ENCODE results near the gene MXRA5.

The MXRA5 gene

GRCh38 chrX:3340016-3340415, 6.4 kb downstream of the MXRA5 start:
- no peak for DNase-seq (ENCODE audit: low spot score)
- TF ChIP-seq, protein P1, sequence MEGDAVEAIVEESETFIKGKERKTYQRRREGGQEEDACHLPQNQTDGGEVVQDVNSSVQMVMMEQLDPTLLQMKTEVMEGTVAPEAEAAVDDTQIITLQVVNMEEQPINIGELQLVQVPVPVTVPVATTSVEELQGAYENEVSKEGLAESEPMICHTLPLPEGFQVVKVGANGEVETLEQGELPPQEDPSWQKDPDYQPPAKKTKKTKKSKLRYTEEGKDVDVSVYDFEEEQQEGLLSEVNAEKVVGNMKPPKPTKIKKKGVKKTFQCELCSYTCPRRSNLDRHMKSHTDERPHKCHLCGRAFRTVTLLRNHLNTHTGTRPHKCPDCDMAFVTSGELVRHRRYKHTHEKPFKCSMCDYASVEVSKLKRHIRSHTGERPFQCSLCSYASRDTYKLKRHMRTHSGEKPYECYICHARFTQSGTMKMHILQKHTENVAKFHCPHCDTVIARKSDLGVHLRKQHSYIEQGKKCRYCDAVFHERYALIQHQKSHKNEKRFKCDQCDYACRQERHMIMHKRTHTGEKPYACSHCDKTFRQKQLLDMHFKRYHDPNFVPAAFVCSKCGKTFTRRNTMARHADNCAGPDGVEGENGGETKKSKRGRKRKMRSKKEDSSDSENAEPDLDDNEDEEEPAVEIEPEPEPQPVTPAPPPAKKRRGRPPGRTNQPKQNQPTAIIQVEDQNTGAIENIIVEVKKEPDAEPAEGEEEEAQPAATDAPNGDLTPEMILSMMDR (IDR thresholded peaks at IDR 0.05; ENCODE audit: borderline replicate concordance, control extremely low read depth, extremely low read depth, insufficient read depth, missing control alignments), result no peak
- in situ Hi-C loops (cut with MboI; ENCODE audit: low sequenced_read_pairs, unreplicated experiment), result no loop called here

GRCh38 chrX:3326681-3327080, 19.8 kb downstream of the MXRA5 start:
- TF ChIP-seq, protein P1 (IDR thresholded peaks at IDR 0.05; ENCODE audit: borderline replicate concordance, control extremely low read depth, extremely low read depth, insufficient read depth, missing control alignments), result no peak
- no peak for DNase-seq (ENCODE audit: low spot score)
- in situ Hi-C loops (cut with MboI; ENCODE audit: low sequenced_read_pairs, unreplicated experiment), result no loop called here

- in situ Hi-C loops (cut with MboI; ENCODE audit: low sequenced_read_pairs, unreplicated experiment), result no loop called here
- TF ChIP-seq, protein P1 (IDR thresholded peaks at IDR 0.05; ENCODE audit: borderline replicate concordance, control extremely low read depth, extremely low read depth, insufficient read depth, missing control alignments), result no peak
These were observed 25.9 kb downstream of the MXRA5 start for GRCh38 chrX:3320471-3321046.

GRCh38 chrX:3317191-3317718, 29.2 kb downstream of the MXRA5 start:
- TF ChIP-seq, protein P1 (IDR thresholded peaks at IDR 0.05; ENCODE audit: borderline replicate concordance, control extremely low read depth, extremely low read depth, insufficient read depth, missing control alignments), result no peak
- in situ Hi-C loops (cut with MboI; ENCODE audit: low sequenced_read_pairs, unreplicated experiment), result no loop called here

More at GRCh38 chrX:3320471-3321046, 25.9 kb downstream of the MXRA5 start:
- no peak for DNase-seq (ENCODE audit: low spot score)

DNA sequence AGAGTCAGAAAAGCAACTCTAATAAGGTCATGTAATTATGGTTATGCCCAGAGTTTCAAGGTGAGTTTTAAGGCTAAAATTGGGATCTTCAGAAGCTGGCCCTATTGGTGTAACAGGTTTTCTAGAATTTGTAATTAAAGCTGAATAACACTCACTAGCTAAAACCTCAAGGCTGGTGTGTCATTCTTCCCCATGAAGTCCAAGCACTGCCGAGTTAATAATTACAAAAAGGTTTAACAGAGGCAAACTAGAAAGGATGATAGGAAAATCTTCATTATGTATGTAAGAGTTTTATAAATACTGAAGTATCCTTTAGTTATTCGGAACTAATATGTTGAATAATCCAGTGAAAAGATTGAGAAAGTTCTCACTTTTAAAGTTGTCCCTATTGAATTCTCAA, 34.3 kb downstream of the MXRA5 start:
- DNase-seq (ENCODE audit: low spot score), result no peak
- TF ChIP-seq, protein P1 (IDR thresholded peaks at IDR 0.05; ENCODE audit: borderline replicate concordance, control extremely low read depth, extremely low read depth, insufficient read depth, missing control alignments), result no peak
- in situ Hi-C loops (cut with MboI; ENCODE audit: low sequenced_read_pairs, unreplicated experiment), result no loop called here

More at GRCh38 chrX:3317191-3317718, 29.2 kb downstream of the MXRA5 start:
- DNase-seq (ENCODE audit: low spot score), result no peak

DNA sequence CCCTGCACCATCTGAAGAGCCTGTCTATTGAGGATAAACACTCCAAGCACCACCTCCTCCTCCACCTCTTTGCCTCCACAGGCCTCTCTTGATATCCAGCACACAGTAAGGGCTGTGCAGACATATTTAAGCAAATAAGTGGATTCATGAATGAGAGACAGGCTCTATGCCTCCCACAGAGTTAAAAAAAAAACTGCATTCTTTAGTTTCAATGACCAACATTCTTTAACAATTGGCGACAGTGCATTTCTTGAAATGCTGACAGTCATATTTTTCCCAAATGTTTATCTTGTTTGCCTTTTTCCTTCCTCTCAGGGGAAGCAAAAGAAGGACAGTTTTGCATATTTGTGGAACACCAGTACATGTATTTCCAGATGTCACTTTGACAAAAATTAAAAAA, 38.6 kb downstream of the MXRA5 start:
- TF ChIP-seq, protein P1 (IDR thresholded peaks at IDR 0.05; ENCODE audit: borderline replicate concordance, control extremely low read depth, extremely low read depth, insufficient read depth, missing control alignments), result no peak
- DNase-seq (ENCODE audit: low spot score), result no peak
- in situ Hi-C loops (cut with MboI; ENCODE audit: low sequenced_read_pairs, unreplicated experiment), result no loop called here

All from GM13976 (cell line).